HG02571 (cell line): ENCODE data around the gene RNF44.

Experiments
- ATAC-seq: cut with Tn5 transposase; IDR thresholded peaks from one replicate; pipeline ENCODE4 v1.9.1; 2021; ENCODE audit warnings: mild to moderate bottlenecking, moderate library complexity; ENCODE audit not compliant: unreplicated experiment

RNF44 gene

DNA sequence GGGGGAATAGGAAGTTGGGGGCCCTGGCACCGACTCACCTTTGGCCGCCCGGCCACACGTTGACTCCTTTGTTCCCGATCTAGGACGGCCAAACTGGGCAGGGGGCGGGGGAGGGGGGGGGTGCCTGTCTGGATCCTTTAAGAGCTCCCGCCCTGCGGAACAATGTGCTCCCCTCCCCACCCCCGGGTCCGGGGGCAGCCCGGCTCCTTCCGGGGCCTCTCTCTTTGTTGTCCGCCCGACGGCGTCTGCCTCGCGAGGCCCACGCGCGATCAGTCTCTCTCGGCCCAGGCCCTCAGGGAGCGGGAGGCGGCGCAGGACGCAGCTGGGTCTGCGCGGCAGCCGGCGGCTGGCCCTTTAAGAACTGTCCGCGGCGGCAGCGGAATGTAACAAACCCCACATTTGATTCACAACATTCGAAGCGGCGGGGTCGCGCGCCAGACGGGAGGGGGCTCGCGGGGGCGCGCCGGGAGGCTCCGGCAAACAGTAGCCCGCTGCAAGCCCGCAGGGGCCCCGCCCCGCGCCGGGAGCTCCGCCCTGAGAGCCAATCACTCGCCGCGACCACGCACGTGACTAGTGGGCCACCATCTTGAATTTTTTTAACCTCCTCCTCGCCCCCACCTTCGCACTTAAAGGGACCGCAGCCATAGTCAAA is at the start of gene RNF44:
Gene RNF44, minus strand, starts transcription at position 501 of the 652 bp plus-strand sequence. CDS start 4,930 bp downstream, outside the sequence.
- peak; percentile 52 for ATAC-seq

DNA sequence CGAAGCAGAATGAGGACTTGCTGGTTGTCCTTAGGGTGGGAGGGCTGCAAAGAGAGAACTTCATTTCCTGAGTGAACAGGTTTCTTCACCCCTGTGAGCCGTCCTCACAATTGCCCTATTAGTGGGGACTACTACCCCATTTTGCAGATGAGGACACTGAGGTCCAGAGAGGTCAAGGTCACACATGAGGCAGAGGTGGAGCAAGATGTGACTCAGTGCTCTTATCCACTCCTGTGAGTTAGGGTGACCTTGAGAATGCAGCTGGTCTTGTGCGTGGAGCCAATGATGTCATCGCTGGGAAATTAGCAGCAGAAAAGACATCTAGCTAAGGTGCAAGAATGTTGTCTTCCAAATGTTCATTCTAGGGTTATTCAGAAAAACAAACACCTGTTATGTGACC is 45.9 kb upstream of the RNF44 start:
- no peak for ATAC-seq

GRCh38 chr5:176581361-176581760 is 44.2 kb upstream of the RNF44 start:
- ATAC-seq = no peak

- no peak for ATAC-seq
Observed at GRCh38 chr5:176579323-176579722, 42.1 kb upstream of the RNF44 start.

- no peak for ATAC-seq
Observed at GRCh38 chr5:176578391-176578808, 41.2 kb upstream of the RNF44 start.

- ATAC-seq = no peak
Observed at GRCh38 chr5:176577312-176578176, 40.3 kb upstream of the RNF44 start.

- no peak for ATAC-seq
Observed at GRCh38 chr5:176575488-176576422, 38.6 kb upstream of the RNF44 start.

GRCh38 chr5:176575066-176575465 is 37.9 kb upstream of the RNF44 start:
- no peak for ATAC-seq

DNA sequence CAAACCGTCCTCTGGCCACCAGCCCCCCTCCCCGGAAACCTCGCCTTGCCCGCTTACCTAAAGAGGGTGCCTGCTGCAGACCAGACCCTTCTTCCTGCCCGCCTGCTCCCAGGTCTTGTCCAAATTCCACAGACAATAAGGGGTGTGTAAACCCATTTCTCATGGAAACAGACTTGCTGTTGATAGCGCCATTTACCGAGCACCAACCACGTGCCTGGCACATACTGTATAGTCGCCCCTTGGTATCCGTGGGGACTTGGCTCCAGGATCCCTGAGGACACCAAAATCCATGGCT is 37.0 kb upstream of the RNF44 start:
- no peak for ATAC-seq

- peak; percentile 56 for ATAC-seq
Observed at GRCh38 chr5:176573564-176574296, 36.5 kb upstream of the RNF44 start.

GRCh38 chr5:176570044-176570443 is 32.8 kb upstream of the RNF44 start:
- no peak for ATAC-seq

DNA sequence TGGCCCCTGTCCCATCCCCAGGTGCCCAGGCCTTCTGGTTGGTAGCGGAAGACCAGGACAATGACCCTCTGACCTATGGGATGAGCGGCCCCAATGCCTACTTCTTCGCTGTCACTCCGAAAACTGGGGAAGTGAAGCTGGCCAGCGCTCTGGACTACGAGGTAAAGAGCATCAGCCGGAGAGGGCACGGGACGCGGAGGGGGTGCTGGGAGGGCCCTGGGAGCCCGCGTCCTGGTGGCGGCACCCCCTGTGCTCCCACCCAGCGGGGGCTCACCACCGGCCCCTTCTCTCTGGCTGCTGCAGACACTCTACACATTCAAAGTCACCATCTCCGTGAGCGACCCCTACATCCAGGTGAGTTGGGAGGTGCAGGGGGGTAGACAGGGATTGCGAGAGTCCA is 31.5 kb upstream of the RNF44 start:
- ATAC-seq = no peak

DNA sequence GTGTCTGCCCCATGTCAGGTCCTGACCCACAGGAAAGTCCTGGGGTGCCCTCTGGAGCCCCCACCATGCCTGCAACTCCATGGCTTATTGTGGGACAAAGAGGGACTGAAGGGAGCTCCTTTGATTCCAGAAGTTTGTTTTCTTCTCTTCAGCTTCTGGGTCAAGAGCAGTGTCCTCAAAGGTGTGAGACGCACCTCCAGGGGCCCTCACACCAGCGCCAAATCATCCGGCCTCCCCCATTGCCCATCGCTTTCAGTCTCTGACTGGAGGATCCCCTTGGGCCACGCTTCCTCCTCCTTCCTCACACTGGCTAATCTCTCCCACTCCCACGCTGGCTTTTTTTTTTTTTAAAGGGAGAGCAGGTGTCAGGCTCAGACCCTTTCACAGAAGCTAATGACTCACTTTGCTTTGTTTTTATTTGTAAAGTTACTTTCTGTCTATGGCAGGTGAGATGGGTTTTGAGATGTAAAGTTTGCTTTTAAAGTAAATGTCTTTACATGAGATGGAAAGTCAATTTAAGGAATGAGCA is 28.6 kb upstream of the RNF44 start:
- ATAC-seq = no peak

GRCh38 chr5:176564002-176564401 is 26.8 kb upstream of the RNF44 start:
- no peak for ATAC-seq

DNA sequence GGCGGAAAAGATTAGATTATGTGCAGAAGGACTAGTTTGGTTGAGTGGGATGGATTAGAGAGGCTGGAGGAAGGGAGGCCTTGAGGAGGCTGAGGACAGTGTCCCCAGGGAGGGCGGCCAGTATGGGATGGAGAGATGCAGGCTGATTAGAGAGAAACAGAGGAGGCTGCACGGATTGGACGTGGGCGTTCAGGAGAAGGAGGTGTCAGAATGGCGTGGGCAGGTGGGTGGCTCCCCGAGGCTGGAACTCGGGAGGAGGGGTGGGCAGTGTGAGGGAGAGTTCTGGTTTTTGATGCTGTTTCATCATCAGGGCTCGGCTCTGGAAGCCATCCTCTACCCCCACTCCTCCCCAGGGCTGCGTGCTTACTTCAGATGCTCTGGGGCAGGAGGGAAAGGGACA is 25.0 kb upstream of the RNF44 start:
- no peak for ATAC-seq

DNA sequence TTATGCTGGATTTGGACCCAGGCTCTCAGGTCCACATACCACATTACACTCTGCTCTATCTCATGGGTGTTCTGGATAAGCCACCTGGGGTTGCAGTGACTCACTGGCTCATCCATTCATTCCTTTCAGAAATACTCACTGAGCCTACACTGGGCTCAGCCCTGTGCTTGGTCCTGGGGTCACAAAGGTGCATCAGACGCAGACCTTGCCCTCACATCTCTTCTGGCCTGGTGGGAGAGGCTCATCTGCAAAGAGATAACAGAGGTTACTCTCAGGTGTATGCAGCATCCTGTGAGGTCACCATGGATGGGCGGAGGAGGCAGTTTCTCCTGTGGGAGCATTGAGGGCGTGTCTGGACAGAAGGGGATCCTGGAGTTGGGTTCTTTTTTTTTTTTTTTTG is 24.1 kb upstream of the RNF44 start:
- no peak for ATAC-seq

DNA sequence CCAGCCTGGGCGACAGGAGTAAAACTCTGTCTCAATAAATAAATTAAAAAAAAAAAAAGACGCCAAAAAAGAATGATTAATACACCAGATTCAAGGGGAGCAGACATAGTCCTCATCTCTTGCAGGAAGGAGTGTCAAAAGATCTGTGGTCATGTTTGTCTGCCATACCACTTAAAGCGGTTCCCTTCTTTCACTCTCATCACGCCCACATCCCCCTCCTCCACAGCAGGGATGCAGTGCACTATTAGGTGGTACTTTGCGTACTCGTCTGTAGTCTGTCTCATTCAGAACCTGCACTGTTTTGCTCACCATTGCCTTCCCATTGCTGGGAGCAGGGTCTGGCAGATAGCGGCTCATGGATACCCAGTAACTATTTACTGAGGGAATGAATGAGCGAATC is 23.2 kb upstream of the RNF44 start:
- ATAC-seq = no peak

- no peak for ATAC-seq
Observed at GRCh38 chr5:176559683-176560082, 22.5 kb upstream of the RNF44 start.

DNA sequence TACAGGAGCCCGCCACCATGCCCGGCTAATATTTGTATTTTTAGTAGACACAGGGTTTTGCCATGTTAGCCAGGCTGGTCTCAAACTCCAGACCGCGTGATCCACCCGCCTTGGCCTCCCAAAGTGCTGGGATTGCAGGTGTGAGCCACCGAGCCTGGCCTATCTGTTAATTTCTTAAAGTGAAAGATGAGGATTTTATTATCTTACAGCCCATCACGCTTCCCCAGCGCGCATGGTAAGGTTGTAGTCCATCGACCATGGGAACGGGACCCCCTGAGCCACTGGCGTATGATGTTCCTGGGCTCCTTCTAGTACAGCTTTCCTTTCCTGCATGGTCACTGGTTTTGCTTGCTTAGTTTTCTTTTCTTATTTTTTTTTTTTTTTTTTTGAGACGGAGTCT is 20.6 kb upstream of the RNF44 start:
- ATAC-seq = no peak

DNA sequence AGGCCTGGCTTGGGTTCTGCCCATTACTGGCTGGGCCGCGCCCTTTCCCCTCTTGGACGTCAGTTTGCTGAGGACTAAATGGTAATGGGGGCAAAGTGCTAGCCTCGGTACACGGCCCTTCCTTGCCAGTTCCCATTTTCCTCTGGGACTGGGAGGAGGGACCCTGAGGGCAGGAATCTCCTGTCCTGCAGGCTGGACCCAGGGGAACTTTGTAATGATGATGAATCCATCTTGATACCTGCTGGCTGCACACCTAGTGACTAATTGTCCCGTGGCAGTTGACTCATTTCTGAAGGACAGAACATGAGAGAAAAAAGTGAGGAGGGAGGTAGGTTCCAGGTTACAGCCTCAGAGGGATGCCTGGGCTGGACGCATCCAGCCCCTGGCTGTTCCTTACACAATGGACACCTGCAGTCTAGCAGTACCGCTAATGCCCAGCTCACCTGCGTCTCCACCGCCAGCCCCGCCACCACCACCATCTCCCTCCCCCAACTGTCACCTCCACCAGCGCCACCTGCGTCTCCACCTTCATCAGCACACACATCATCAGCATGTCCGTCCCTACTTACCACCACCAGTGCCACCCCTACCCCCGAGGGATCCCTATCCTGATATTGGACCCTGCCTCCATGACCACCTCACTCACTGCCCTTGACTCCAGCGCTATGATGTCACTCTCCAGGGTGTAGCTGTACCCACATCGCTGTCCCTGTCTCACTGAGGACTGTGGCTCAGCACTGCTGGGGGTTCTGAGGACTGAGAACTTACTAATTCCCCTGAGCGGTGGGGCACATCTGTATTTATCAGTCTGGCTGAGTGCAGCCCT is 16.3 kb upstream of the RNF44 start:
- ATAC-seq = no peak
